GM18526 (cell line): Measurements from ENCODE around the gene FXYD5.

Experiments
- POLR2A ChIP-seq: IDR thresholded peaks from 3 replicates; pipeline ENCODE4 v1.6.1; 2011; ENCODE audit not compliant: insufficient read length; ENCODE audit errors: extremely low read depth

Gene FXYD5

GRCh38 chr19:35126624-35126959 is 27.9 kb upstream of the FXYD5 start:
- TF ChIP-seq POLR2A = no peak

- TF ChIP-seq POLR2A = no peak
Measured at GRCh38 chr19:35127871-35128270, 26.7 kb upstream of the FXYD5 start.

- no peak for TF ChIP-seq POLR2A
Measured at GRCh38 chr19:35128398-35129057, 26.0 kb upstream of the FXYD5 start.

- no peak for TF ChIP-seq POLR2A
Measured at GRCh38 chr19:35130761-35131720, 23.5 kb upstream of the FXYD5 start.

GRCh38 chr19:35132254-35132653 is 22.3 kb upstream of the FXYD5 start:
- TF ChIP-seq POLR2A = no peak

- no peak for TF ChIP-seq POLR2A
Measured at GRCh38 chr19:35133826-35134225, 20.7 kb upstream of the FXYD5 start.

GRCh38 chr19:35134601-35135242 is 19.8 kb upstream of the FXYD5 start, which contains the start of gene LGI4:
LGI4 (minus strand) TSS chr19:35135059; CDS start chr19:35134680, 379 bp downstream.
- no peak for TF ChIP-seq POLR2A

GRCh38 chr19:35135389-35135909 is 19.1 kb upstream of the FXYD5 start:
- no peak for TF ChIP-seq POLR2A

GRCh38 chr19:35136231-35136630 is 18.3 kb upstream of the FXYD5 start:
- TF ChIP-seq POLR2A = no peak

GRCh38 chr19:35136977-35137702 is 17.4 kb upstream of the FXYD5 start:
- TF ChIP-seq POLR2A = no peak

- no peak for TF ChIP-seq POLR2A
Measured at GRCh38 chr19:35138305-35138892, 16.1 kb upstream of the FXYD5 start, which contains the start of gene FXYD1. FXYD1 (plus strand) TSS chr19:35138824; CDS start chr19:35140080, 1,256 bp downstream.

- no peak for TF ChIP-seq POLR2A
Measured at GRCh38 chr19:35140207-35140961, 14.2 kb upstream of the FXYD5 start.

GRCh38 chr19:35140962-35141836 is 13.3 kb upstream of the FXYD5 start:
- TF ChIP-seq POLR2A = no peak
